Kidney epithelial cell (primary cell): Measurements from ENCODE around the gene TIMP2. TPM values are rescaled to one million over a fixed set of nuclear protein-coding genes. Genes with fewer than 3 reads are reported as not detected.
"Not testable (repeated sequence)": the region's sequence is repeated elsewhere in the genome, so short reads cannot be mapped to it uniquely, and the experiment has no call there.

Experiments used
- DNase-seq: peaks from one replicate; pipeline ENCODE4 v3.0.0-alpha.2; 2010; ENCODE audit warnings: low read depth
- H3K27me3 ChIP-seq: 2 replicates; pipeline ENCODE4 v1.6.0; 2011; ENCODE audit warnings: low read length; ENCODE audit not compliant: control insufficient read depth, insufficient read depth
- H3K36me3 ChIP-seq: 2 replicates; pipeline ENCODE4 v1.5.1; 2011; ENCODE audit warnings: low read length; ENCODE audit not compliant: control insufficient read depth, insufficient read depth
- H3K4me3 ChIP-seq: 2 replicates; pipeline ENCODE4 v1.5.1; 2011; ENCODE audit warnings: low read depth, mild to moderate bottlenecking, control low read depth, low read length
- CTCF ChIP-seq: IDR thresholded peaks from 2 replicates; pipeline ENCODE4 v1.5.1; 2011; ENCODE audit warnings: mild to moderate bottlenecking, moderate library complexity, low read length, control low read depth, inconsistent platforms; ENCODE audit not compliant: insufficient read depth, poor library complexity, severe bottlenecking
- total RNA-seq: library from RNA; depleted of rRNA; stranded (reverse); fragments of >200 nt; gene quantifications from 2 replicates; pipeline ENCODE4 v1.2.3, GENCODE V29; 2015

The TIMP2 gene
- total RNA-seq, 1 donor from 2014 or later: 130 TPM

DNA sequence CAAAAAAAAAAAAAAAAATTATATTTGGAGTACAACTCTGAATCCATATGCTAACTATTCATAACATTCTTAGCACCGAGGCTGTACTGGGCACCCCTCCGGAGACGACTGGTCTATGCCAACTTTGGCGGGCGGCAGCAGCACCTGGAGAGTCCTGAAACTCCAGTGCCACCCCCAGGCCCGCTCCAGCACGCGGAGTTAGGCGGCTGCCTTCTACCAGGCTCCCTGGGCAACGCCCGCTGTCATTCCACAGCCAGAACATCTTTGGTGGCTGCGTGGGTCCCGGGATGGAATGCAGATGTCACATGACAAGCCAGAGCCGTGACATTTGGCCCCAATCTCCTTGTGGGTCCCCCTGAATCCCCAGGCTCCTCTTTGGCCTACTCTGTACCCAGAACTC is 6.2 kb downstream of the TIMP2 start:
- no peak for TF ChIP-seq CTCF
- H3K4me3 ChIP-seq: no peak overlapping the region
- no peak for DNase-seq
- H3K27me3 ChIP-seq: no peaks in the 10 kb centered on the region
- H3K36me3 ChIP-seq: no peaks in the 10 kb centered on the region

- Histone ChIP-seq H3K27me3 (no peaks in the 10 kb centered on the region), H3K4me3 (no peak overlapping the region), H3K36me3 (no peaks in the 10 kb centered on the region)
- TF ChIP-seq CTCF: no peak
- DNase-seq: no peak
Observed at GRCh38 chr17:78917451-78918275, 7.5 kb downstream of the TIMP2 start.

GRCh38 chr17:78915872-78916632 is 9.1 kb downstream of the TIMP2 start:
- Histone ChIP-seq H3K4me3 (no peak overlapping the region), H3K27me3 (no peaks in the 10 kb centered on the region), H3K36me3 (no peaks in the 10 kb centered on the region)
- TF ChIP-seq CTCF: no peak
- DNase-seq: no peak

DNA sequence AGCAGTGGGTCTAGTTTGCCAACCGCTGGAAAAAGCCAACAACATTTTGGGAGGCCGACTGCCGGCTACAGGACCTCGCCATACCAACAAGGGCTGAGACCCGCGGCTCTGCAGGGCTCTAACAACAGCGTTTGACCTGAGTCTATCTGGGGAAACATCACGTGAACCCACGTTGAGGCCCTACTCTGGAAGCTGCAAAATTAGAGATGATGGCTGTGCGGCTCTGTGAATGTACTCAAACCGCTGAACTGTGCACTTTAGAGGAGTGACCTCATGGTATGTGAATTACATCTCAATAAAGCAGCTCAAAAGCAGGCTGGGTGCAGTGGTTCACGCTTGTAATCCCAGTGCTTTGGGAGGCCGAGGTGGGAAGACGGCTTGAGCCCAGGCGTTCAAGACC is 12.1 kb downstream of the TIMP2 start:
- no peak for TF ChIP-seq CTCF
- Histone ChIP-seq H3K36me3 (no peaks in the 10 kb centered on the region), H3K27me3 (no peaks in the 10 kb centered on the region), H3K4me3 (no peak overlapping the region)
- no peak for DNase-seq

GRCh38 chr17:78912082-78912481 is 13.1 kb downstream of the TIMP2 start:
- Histone ChIP-seq H3K36me3 (no peaks in the 10 kb centered on the region), H3K27me3 (no peaks in the 10 kb centered on the region), H3K4me3 (no peak overlapping the region)
- TF ChIP-seq CTCF: no peak
- no peak for DNase-seq

DNA sequence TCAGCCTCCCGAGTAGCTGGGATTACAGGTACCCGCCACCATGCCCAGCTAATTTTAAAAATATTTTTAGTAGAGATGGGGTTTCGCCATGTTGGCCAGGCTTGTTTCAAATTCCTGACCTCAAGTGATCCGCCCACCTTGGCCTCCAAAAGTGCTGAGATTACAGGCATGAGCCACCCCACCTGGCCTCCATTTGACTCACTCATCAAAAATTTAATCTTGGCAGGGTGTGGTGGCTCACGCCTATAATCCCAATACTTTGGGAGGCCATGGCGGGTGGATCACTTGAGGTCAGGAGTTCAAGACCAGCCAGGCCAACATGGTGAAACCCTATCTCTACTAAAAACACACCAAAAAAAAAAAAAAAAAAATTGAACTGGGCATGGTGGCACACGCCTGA is 13.6 kb downstream of the TIMP2 start:
- not testable (repeated sequence) for H3K36me3 ChIP-seq, DNase-seq, H3K4me3 ChIP-seq, H3K27me3 ChIP-seq
